ENCODE measurements around the gene ANXA1.

GRCh38 chr9:73143711-73144328 is 7.8 kb upstream of the ANXA1 start:
- no peak for TF ChIP-seq CTCF (IDR thresholded peaks at IDR 0.05 in 8 of 11, conservative IDR thresholded peaks at IDR 0.05 in 3 of 11)
- no peak for TF ChIP-seq POLR2A (IDR thresholded peaks at IDR 0.05)
